GM18502 (cell line): ENCODE results near the gene EDN3.

Experiments used
- ATAC-seq: cut with Tn5 transposase; IDR thresholded peaks from one replicate; pipeline ENCODE4 v1.9.1; 2021; ENCODE audit warnings: mild to moderate bottlenecking; ENCODE audit not compliant: unreplicated experiment, poor library complexity

The EDN3 gene

GRCh38 chr20:59300333-59301081, at the start of gene EDN3:
Gene EDN3, plus strand, starts transcription at chr20:59300611. Its CDS starts 202 bp downstream, at chr20:59300813.
- ATAC-seq = no peak

GRCh38 chr20:59253325-59253724, 47.1 kb upstream of the EDN3 start:
- ATAC-seq = no peak

GRCh38 chr20:59253779-59254319, 46.6 kb upstream of the EDN3 start:
- ATAC-seq = no peak

GRCh38 chr20:59255256-59255655, 45.2 kb upstream of the EDN3 start:
- no peak for ATAC-seq

GRCh38 chr20:59258221-59258621, 42.2 kb upstream of the EDN3 start:
- no peak for ATAC-seq

- no peak for ATAC-seq
Observed at GRCh38 chr20:59259946-59260345, 40.5 kb upstream of the EDN3 start.

GRCh38 chr20:59265298-59265697, 35.1 kb upstream of the EDN3 start:
- ATAC-seq = no peak

GRCh38 chr20:59268870-59269269, 31.5 kb upstream of the EDN3 start:
- ATAC-seq = no peak

- ATAC-seq = no peak
Observed at GRCh38 chr20:59269411-59270025, 30.9 kb upstream of the EDN3 start.

GRCh38 chr20:59270380-59270779, 30.0 kb upstream of the EDN3 start:
- ATAC-seq = no peak

- ATAC-seq = no peak
Observed at GRCh38 chr20:59273739-59274357, 26.6 kb upstream of the EDN3 start.

- ATAC-seq = no peak
Observed at GRCh38 chr20:59276938-59277337, 23.5 kb upstream of the EDN3 start.

GRCh38 chr20:59284470-59284869, 15.9 kb upstream of the EDN3 start:
- no peak for ATAC-seq

- ATAC-seq = no peak
Observed at GRCh38 chr20:59289994-59290393, 10.4 kb upstream of the EDN3 start.

- ATAC-seq = no peak
Observed at GRCh38 chr20:59291740-59292383, 8.5 kb upstream of the EDN3 start.

- ATAC-seq = no peak
Observed at GRCh38 chr20:59295531-59295930, 4.9 kb upstream of the EDN3 start.

- ATAC-seq = no peak
Observed at GRCh38 chr20:59297686-59298085, 2.7 kb upstream of the EDN3 start.

- ATAC-seq = no peak
Observed at GRCh38 chr20:59299945-59300332, 472 bp upstream of the EDN3 start.

GRCh38 chr20:59301343-59302007, 1.1 kb downstream of the EDN3 start:
- ATAC-seq = no peak

GRCh38 chr20:59305908-59306655, 5.7 kb downstream of the EDN3 start:
- no peak for ATAC-seq
